Glutamatergic neuron (in vitro differentiated cells): Measurements from ENCODE around the gene FAT1. TPM values are rescaled to one million over a fixed set of nuclear protein-coding genes. Genes with fewer than 3 reads are reported as not detected.

Experiments
- DNase-seq: peaks from one replicate; pipeline ENCODE4 v3.0.0; 2022
- H3K27ac Mint-ChIP-seq: one replicate; pipeline ENCODE4 v1.8.0; 2020; ENCODE audit warnings: mild to moderate bottlenecking, mixed read lengths, inconsistent platforms; ENCODE audit not compliant: unreplicated experiment
- H3K27me3 Mint-ChIP-seq: one replicate; pipeline ENCODE4 v1.8.0; 2020; ENCODE audit warnings: mild to moderate bottlenecking, moderate library complexity, mixed read lengths, inconsistent platforms; ENCODE audit not compliant: unreplicated experiment
- H3K36me3 Mint-ChIP-seq: one replicate; pipeline ENCODE4 v1.8.0; 2020; ENCODE audit warnings: mild to moderate bottlenecking, mixed read lengths, inconsistent platforms; ENCODE audit not compliant: unreplicated experiment
- H3K4me1 Mint-ChIP-seq: one replicate; pipeline ENCODE4 v1.8.0; 2020; ENCODE audit warnings: mild to moderate bottlenecking, low read depth, mixed read lengths, inconsistent platforms; ENCODE audit not compliant: unreplicated experiment
- H3K4me3 Mint-ChIP-seq: one replicate; pipeline ENCODE4 v1.8.0; 2020; ENCODE audit warnings: mild to moderate bottlenecking, mixed read lengths, inconsistent platforms; ENCODE audit not compliant: unreplicated experiment
- H3K9me3 Mint-ChIP-seq: one replicate; pipeline ENCODE4 v1.8.0; 2020; ENCODE audit warnings: mild to moderate bottlenecking, moderate library complexity, mixed read lengths, inconsistent platforms; ENCODE audit not compliant: unreplicated experiment
- total RNA-seq: library from RNA; stranded (reverse); fragmentation: NEBNext Ultra II Directional; extraction: Animal tissue kit (Norgen Biotek cat#: 25700); gene quantifications from one replicate; pipeline ENCODE4 v1.2.1, GENCODE V29; 2021; ENCODE audit not compliant: unreplicated experiment
- TF ChIP-seq, protein P1 (sequence below): fragments of 200-600 bp; sonication (generic); IDR thresholded peaks from one replicate; pipeline ENCODE4 v1.5.0; 2021; ENCODE audit not compliant: partially characterized antibody, unreplicated experiment

Gene FAT1
- total RNA-seq, 1 donor from 2014 or later = 34.3 TPM

DNA sequence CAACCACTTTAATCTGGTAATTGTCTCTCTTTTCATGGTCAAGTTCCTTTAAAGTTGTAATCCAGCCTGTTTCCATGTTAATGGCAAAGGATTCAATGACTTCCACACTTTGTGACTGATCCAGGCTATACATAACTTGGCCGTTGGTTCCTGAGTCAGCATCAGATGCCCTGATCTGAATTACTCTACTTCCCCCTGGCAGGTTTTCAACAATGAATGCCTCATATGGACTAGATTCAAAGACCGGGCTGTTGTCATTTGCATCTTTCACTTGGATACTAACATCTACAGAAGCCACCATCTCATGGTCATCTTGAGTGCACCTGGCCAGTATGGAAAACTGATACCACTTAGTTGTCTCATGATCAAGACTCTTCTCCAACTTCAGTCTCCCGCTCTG lies 105.7 kb downstream of the FAT1 start:
- no peak for DNase-seq
- Mint-ChIP-seq H3K27ac (no peak overlapping the region), H3K36me3 (no peaks in the 10 kb centered on the region), H3K4me3 (no peak overlapping the region), H3K4me1 (peaks cover 9% of the 10 kb centered on the region), H3K9me3 (peaks cover under 1% of the 10 kb centered on the region), H3K27me3 (no peaks in the 10 kb centered on the region)
- TF ChIP-seq, protein P1, sequence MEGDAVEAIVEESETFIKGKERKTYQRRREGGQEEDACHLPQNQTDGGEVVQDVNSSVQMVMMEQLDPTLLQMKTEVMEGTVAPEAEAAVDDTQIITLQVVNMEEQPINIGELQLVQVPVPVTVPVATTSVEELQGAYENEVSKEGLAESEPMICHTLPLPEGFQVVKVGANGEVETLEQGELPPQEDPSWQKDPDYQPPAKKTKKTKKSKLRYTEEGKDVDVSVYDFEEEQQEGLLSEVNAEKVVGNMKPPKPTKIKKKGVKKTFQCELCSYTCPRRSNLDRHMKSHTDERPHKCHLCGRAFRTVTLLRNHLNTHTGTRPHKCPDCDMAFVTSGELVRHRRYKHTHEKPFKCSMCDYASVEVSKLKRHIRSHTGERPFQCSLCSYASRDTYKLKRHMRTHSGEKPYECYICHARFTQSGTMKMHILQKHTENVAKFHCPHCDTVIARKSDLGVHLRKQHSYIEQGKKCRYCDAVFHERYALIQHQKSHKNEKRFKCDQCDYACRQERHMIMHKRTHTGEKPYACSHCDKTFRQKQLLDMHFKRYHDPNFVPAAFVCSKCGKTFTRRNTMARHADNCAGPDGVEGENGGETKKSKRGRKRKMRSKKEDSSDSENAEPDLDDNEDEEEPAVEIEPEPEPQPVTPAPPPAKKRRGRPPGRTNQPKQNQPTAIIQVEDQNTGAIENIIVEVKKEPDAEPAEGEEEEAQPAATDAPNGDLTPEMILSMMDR = no peak

- Mint-ChIP-seq H3K27ac (no peak overlapping the region), H3K4me3 (no peak overlapping the region), H3K27me3 (peaks cover 1% of the 10 kb centered on the region), H3K4me1 (no peaks in the 10 kb centered on the region), H3K36me3 (peaks cover 4% of the 10 kb centered on the region), H3K9me3 (no peaks in the 10 kb centered on the region)
- TF ChIP-seq, protein P1 = no peak
- DNase-seq = no peak
Observed at GRCh38 chr4:186607490-186607889, 116.2 kb downstream of the FAT1 start.

- Mint-ChIP-seq H3K27ac (no peak overlapping the region), H3K27me3 (peaks cover 1% of the 10 kb centered on the region), H3K9me3 (no peaks in the 10 kb centered on the region), H3K4me3 (no peak overlapping the region), H3K4me1 (no peaks in the 10 kb centered on the region), H3K36me3 (peaks cover 4% of the 10 kb centered on the region)
- DNase-seq = no peak
- TF ChIP-seq, protein P1 = no peak
Observed at GRCh38 chr4:186606591-186606992, 117.1 kb downstream of the FAT1 start.

DNA sequence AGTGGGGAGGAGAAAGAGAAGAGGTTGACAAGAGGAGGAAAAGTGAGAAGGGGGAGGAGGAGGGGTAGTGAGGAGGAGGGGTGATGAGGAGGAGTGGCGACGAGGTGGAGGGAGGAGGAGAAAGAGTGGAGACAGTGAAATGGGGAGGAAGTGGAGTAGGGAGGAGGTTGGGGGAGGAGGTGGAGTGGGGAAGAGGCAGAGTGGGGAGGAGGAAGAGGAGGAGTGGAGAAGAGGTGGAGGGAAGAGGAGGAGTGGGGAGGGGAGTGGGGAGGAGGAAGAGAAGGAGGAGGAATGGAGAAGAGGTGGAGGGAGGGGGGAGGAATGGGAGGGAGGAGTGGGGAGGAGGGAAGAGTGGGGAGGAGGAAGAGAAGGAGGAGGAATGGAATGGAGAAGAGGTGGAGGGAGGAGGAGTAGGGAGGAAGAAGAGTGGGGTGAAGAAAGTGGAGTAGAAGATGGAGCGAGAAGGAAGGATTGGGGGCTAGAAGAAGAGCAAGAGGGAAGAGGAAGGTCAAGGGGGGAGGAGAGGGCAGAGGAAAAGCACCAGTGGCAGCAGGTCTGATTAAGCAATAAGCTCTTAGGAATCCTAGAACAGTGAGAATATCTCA lies 118.3 kb downstream of the FAT1 start:
- Mint-ChIP-seq H3K27ac (no peak overlapping the region), H3K4me1 (no peaks in the 10 kb centered on the region), H3K4me3 (no peak overlapping the region), H3K9me3 (no peaks in the 10 kb centered on the region), H3K36me3 (peaks cover 4% of the 10 kb centered on the region), H3K27me3 (peaks cover 1% of the 10 kb centered on the region)
- TF ChIP-seq, protein P1 = no peak
- no peak for DNase-seq

DNA sequence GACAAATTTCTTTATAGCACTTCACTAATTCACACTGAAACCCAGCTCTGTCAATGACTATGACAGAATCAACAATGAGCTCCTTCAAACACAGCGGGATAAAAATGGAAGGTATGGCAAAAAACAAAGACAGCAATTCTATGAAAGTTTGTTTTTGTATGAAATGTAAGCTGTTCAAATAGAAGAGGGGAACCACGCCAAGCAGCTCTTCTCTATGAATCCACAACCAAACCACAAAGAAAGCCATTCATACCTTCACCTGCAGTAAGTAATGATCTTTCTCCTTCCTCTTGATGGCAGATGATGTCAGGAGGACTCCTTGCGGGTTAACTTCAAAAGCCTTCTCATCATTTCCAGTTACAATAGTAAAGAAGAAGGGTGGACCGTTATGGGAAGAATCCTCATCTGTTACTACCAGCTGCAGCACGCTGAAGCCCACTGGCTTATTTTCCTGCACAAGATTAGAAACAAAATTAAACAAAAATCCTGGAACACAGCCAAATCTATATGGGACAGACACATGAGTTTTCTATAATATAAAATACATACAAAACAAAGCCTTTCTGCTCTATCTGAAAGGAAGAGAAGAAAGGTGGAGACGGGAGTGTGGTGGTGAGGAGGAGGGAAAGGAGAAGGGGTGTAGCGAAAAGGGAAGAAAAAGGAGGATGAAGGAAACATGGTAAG lies 119.4 kb downstream of the FAT1 start:
- Mint-ChIP-seq H3K4me3 (no peak overlapping the region), H3K36me3 (peaks cover 4% of the 10 kb centered on the region), H3K27me3 (no peaks in the 10 kb centered on the region), H3K9me3 (no peaks in the 10 kb centered on the region), H3K27ac (no peak overlapping the region), H3K4me1 (no peaks in the 10 kb centered on the region)
- DNase-seq = no peak
- TF ChIP-seq, protein P1 = no peak
